ENCODE results near the gene PCNX3.
"Not testable (repeated sequence)": the region's sequence is repeated elsewhere in the genome, so short reads cannot be mapped to it uniquely, and the experiment has no call there.

PCNX3 gene

DNA sequence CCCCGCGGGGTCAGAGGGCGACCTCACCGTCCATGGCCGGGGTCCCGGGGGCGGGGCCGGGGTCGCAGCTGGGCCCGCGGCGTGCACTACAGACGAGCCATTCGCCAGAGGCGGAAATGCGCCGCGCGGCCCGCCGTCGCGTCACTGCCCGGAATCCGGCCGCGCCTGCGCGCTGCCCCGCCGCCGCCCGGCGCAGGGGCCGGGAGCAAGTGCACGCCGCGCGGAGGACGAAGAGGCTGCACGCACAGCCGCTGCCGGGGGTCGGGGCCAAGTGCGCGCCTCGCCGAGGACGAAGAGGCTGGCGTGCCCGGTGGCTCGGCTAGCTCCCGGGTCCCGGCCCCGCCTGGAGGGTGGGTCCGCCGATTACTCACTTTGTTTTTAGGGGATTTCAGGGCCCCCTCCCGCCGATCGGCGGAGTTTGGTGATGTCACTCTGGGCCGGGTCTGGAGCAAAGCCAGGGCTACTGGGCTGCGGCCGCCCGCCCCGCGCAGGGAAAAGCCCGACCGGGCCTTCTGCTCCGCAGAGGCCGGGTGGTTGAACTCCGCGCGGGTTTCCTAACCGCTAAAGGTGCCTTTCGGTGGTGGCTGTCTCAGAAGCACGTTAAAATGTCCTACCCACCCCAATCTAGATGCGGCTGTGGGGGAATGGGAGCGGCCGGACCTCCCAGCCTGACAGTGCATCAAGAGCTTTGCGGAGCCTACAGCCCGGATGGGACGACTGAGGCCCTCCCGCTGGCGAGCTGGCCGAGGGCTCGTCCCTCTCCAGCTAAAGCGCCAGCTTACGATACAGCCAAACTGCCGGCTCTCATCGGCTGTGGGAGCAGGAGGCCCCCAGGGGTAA is 47.4 kb downstream of the PCNX3 start, which contains the start of gene RELA:
TSS of gene RELA (minus strand) at position 118 of the 840 bp plus-strand sequence. CDS start at position 34, 84 bp downstream.
- DNase-seq (ENCODE audit: low read depth) = peak; percentile 53
- TF ChIP-seq, protein P1, sequence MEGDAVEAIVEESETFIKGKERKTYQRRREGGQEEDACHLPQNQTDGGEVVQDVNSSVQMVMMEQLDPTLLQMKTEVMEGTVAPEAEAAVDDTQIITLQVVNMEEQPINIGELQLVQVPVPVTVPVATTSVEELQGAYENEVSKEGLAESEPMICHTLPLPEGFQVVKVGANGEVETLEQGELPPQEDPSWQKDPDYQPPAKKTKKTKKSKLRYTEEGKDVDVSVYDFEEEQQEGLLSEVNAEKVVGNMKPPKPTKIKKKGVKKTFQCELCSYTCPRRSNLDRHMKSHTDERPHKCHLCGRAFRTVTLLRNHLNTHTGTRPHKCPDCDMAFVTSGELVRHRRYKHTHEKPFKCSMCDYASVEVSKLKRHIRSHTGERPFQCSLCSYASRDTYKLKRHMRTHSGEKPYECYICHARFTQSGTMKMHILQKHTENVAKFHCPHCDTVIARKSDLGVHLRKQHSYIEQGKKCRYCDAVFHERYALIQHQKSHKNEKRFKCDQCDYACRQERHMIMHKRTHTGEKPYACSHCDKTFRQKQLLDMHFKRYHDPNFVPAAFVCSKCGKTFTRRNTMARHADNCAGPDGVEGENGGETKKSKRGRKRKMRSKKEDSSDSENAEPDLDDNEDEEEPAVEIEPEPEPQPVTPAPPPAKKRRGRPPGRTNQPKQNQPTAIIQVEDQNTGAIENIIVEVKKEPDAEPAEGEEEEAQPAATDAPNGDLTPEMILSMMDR (IDR thresholded peaks at IDR 0.05; ENCODE audit: control insufficient read depth, extremely low read depth, insufficient read depth) = no peak
- H3K4me3 ChIP-seq (ENCODE audit: low read depth, low read length) = peak within 1 kb of the TSS; percentile 73

DNA sequence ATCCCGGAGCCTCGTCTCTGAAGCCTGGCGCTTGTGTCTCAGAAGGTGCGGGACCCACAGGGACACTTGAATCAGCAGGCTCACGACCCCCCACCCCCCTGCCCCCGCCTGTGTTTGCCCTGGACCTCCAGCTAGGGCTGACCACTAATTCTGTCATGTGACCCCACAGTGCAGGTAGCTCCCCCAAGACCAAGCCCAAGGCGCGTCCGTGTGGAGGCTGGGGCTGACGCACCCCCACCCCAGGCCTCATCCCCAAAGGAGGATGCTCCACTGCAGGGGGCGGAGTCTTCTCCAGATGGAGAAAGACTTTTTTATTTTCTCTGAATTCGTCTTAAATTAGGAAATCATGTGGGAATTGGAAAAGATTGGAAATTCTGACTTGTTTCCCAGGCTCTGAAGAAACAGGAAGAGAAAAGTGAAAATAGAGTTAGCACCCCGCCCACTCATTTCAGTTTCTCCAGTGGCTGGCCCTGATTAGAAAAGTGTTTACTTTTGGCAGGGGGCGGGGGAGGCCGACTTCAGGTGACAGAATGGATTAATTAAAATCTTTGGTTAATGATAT is 48.1 kb downstream of the PCNX3 start:
- TF ChIP-seq, protein P1 (IDR thresholded peaks at IDR 0.05; ENCODE audit: control insufficient read depth, extremely low read depth, insufficient read depth) = no peak
- H3K4me3 ChIP-seq (ENCODE audit: low read depth, low read length) = peak overlapping the region; percentile 73
- no peak for DNase-seq (ENCODE audit: low read depth)

DNA sequence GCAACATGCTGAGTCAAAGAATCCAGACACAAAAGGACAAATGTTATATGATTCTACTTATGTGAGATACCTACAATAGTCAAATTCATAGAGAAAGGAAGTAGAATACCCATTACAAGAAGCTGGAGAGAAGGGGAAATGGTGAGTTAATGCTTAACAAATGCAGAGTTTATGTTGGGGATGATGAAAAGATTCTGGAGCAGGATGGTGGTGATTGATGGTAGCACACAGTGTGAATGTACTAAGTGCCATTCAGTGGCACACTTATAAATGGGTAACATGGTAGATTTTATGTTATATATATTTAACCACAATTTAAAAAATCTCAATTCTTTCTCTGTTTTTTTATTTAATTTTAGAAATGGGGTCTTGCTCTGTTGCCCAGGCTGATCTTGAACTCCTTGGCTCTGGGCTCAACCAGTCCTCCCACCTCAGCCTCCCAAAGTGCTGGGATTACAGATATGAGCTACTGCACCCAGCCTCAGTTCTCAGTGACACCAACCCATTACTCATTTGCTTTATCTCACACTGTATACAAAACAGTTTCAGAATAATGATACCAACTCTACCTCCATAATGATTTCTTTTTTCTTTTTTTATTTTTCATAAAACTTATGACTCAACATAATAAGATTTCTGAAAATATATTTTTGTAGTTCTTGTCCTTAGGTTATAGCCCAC is 56.7 kb downstream of the PCNX3 start:
- TF ChIP-seq, protein P1 (IDR thresholded peaks at IDR 0.05; ENCODE audit: control insufficient read depth, extremely low read depth, insufficient read depth) = no peak
- no peak overlapping the region for H3K4me3 ChIP-seq (ENCODE audit: low read depth, low read length)
- no peak for DNase-seq (ENCODE audit: low read depth)

DNA sequence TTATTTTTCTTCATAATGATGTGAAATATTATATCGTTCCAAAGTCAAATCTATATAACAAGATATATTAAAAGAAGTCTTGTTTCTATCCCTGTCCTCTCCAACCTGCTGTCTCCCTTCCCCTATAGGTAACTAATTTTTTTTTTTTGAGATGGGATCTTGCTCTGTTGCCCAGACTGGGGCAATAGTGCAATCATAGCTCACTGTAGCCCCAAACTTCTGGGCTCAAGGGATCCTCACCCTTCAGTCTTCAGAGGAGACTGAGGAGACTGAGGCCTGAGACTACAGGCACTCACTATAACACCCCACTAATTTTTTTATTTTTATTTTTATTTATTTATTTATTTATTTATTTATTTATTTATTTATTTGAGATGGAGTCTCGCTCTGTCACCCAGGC is 57.4 kb downstream of the PCNX3 start:
- TF ChIP-seq, protein P1 (IDR thresholded peaks at IDR 0.05; ENCODE audit: control insufficient read depth, extremely low read depth, insufficient read depth) = no peak
- no peak for DNase-seq (ENCODE audit: low read depth)

DNA sequence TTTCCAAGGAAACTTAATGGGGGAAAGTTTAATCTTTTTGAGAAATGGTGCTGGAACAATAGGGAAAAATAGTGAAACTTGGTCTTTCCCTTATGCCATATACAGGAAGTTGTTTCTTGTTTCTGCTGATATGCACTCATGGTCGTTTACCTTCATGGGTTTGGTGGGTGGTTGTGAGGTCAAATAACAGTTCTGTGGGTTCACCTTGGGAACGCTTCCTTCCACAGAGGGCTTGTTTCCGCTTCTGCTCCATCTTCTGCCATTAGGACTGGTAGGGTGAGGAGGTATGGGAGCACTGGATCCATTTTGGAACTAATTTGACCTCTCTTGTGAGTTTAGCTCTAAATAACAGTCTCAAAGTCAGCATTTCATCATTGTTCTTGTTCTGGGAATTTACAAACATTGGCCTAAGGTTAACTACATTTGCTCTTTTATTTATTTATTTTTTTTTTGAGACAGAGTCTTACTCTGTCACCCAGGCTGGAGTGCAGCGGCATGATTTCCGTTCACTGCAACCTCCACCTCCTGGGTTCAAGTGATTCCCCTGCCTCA is 64.7 kb downstream of the PCNX3 start:
- no peak overlapping the region for H3K4me3 ChIP-seq (ENCODE audit: low read depth, low read length)
- no peak for DNase-seq (ENCODE audit: low read depth)
- TF ChIP-seq, protein P1 (IDR thresholded peaks at IDR 0.05; ENCODE audit: control insufficient read depth, extremely low read depth, insufficient read depth) = no peak

More for the DNA sequence above, 57.4 kb downstream of the PCNX3 start:
- no peak overlapping the region for H3K4me3 ChIP-seq (ENCODE audit: low read depth, low read length)

DNA sequence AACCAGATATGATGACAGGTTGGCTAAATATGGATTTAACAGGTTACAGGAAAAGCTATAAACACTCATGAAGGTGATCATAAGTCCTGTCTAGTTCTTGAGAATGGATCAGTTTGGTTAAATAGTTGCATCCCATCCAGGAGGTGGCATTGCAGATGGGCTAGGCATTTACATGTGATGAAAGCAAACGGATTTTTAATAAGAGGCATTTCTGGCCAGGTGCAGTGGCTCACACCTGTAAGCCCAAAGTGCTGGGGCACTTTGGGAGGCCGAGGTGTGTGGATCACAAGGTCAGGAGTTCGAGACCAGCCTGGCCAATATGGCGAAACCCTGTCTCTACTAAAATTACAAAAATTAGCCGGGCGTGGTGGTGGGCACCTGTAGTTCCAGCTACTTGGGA is 67.9 kb downstream of the PCNX3 start:
- not testable (repeated sequence) for DNase-seq (ENCODE audit: low read depth); H3K4me3 ChIP-seq (ENCODE audit: low read depth, low read length)

DNA sequence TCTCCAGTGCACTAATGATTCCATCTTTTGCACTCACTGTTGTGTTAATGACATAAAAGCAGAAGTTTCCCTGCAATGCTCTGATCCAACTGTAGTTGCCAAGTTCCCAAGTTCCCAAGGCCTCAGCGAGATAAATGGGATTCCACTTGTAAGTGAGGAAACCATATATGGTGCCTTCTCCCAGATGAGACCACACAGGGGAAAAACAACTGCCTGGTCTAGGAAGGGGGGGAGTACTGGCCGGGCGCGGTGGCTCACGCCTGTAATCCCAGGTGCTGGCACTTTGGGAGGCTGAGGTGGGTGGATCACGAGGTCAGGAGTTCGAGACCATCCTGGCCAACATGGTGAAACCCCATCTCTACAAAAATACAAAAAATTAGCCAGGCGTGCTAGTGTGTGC is 70.4 kb downstream of the PCNX3 start:
- TF ChIP-seq, protein P1 (IDR thresholded peaks at IDR 0.05; ENCODE audit: control insufficient read depth, extremely low read depth, insufficient read depth) = no peak
- no peak for DNase-seq (ENCODE audit: low read depth)

More for the DNA sequence above, 70.4 kb downstream of the PCNX3 start:
- no peak overlapping the region for H3K4me3 ChIP-seq (ENCODE audit: low read depth, low read length)

All from LNCaP clone FGC (cell line).